ENCODE results near the gene ELL2.
"Not testable (repeated sequence)": the region's sequence is repeated elsewhere in the genome, so short reads cannot be mapped to it uniquely, and the experiment has no call there.

ELL2 gene

GRCh38 chr5:95838001-95838520 is 123.6 kb downstream of the ELL2 start:
- no peak for DNase-seq (ENCODE audit: low spot score)

DNA sequence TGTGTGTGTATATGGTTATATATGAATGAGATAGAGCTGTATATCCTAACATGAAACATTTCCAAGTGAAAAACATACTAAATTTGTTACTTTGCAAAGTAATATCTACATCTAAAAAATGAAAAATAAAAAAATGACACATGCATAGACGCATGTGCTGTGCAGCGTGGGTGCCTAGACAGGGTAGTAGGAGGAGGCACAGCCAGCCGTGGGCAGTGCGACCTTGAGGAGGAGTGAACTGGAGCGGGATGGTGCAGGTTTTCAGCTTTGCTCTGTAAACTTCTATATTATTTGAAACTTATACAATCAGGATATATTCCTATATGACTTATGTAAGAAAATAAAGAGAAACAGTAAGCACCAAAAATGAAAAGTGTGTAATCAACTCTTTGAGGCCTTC is 124.2 kb downstream of the ELL2 start:
- no peak for DNase-seq (ENCODE audit: low spot score)

DNA sequence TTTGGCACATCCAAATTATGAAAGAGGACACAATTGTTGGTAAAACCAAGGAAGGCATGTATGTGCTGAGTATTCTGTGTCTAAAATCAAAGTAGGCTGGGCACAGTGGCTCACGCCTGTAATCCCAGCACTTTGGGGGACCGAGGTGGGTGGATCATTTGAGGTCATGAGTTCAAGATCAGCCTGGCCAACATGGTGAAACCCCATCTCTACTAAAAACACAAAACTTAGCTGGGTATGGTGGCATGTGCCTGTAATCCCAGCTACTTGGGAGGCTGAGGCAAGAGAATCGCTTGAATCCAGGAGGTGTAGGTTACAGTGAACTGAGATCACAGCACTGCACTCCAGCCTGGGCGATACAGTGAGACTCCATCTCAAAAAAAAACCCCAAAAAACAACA is 124.7 kb downstream of the ELL2 start:
- not testable (repeated sequence) for DNase-seq (ENCODE audit: low spot score)

DNA sequence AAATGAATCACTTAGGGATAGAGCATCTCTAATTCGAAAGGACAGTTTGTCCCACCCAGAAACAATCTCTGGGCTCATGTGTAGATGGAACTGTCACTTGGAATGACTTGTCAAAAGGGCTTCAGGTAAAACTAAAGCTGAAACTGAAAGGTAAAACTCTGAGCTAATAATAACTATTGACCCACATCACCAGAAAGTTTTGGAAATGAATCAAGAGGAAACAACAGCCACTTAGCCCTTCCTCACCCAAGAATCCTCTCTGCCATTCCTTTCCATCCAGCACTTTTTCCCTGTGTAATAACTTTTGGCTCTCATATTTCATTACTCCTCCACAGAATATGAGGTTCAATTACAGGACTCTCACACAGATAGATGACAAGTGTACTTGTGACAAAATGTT is 125.1 kb downstream of the ELL2 start:
- DNase-seq (ENCODE audit: low spot score), result no peak

DNA sequence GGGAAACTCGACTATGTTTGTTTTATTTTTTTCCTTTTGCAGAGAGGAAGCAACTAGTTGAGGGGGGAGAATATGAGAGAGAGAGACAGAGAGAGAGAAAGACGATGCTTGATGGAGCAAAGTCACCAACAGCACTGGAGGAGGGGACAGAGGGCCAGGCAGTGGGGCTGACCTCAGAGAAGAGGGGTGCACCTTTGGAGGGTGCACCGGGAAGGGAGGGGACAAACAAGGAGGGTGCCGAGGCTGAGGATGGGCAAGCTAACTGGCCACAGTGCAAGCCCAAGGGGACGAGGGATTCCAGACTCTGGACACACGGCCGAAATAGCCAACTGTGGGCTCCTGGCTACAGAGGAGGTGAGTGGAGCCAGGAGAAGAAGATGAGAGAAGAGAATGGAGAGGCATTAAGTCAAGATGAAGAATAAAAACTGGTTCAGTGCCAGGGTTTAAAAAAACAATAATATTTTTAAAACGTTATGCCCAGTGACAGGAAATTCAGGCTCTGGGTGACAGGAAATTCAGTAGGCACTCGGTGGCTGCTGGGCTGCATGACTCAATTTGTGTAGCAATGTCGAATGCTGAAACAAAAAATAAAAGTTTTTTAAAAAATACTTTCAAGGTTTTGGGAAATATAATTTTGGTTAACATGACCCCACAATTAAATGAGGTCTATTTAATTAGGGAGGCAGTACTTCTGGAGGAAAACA is 125.8 kb downstream of the ELL2 start:
- DNase-seq (ENCODE audit: low spot score), result no peak

Data from AG08396 (cell line).